HepG2 (cell line): ENCODE data around the gene DOCK4.

Experiments used
- CTCF ChIP-seq: sonication (generic); formaldehyde crosslinking; IDR thresholded peaks from 2 replicates; pipeline ENCODE4 v1.5.0; 2020; ENCODE audit warnings: mild to moderate bottlenecking, missing genetic modification reagents, moderate library complexity
- EZH2 ChIP-seq: conservative IDR thresholded peaks from 2 replicates; pipeline ENCODE4 v1.6.1; 2012; ENCODE audit warnings: mild to moderate bottlenecking, low read depth, low read length, moderate library complexity
- POLR2AphosphoS5 ChIP-seq: IDR thresholded peaks from 2 replicates; pipeline ENCODE4 v1.6.1; 2012; ENCODE audit warnings: low read depth, low read length
- REPIN1 ChIP-seq: sonication (generic); formaldehyde crosslinking; IDR thresholded peaks from 2 replicates; pipeline ENCODE4 v1.8.0; 2022; ENCODE audit warnings: missing genetic modification reagents, low read depth, mild to moderate bottlenecking, borderline replicate concordance
- ZNF747 ChIP-seq: sonication (generic); formaldehyde crosslinking; IDR thresholded peaks from 2 replicates; pipeline ENCODE4 v1.8.1; 2023; ENCODE audit warnings: missing genetic modification reagents, mild to moderate bottlenecking, borderline replicate concordance
- ZNF773 ChIP-seq: sonication (generic); formaldehyde crosslinking; IDR thresholded peaks from 2 replicates; pipeline ENCODE4 v1.4.0; 2020; ENCODE audit warnings: missing genetic modification reagents, borderline replicate concordance
- TF ChIP-seq, protein P1 (sequence below): IDR thresholded peaks from 2 replicates; pipeline ENCODE4 v1.6.1; 2012; ENCODE audit warnings: low read length, improper control_type of control experiment

DNA sequence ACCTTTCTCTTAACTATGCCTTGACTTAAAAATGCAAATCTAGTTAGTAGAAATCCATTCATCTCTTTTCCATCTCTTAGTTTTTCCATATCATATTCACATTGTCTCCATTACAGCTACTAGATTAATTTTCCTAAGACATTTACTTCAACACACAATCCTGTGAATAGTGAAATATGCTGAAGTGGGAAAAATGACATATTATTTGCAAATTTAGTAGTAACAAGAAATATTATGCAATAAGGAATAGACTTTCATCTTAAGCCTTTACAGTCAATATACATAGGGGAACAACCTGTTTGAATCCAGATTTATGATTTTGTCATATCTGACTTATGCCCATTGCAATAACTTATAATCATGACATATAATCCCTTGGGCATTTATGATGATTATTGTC is 366.9 kb downstream of the DOCK4 start:
- no peak for TF ChIP-seq CTCF
- TF ChIP-seq ZNF747 = no peak
- TF ChIP-seq REPIN1 (CRISPR knock-in tag) = no peak
- no peak for TF ChIP-seq EZH2
- TF ChIP-seq ZNF773 = no peak
- no peak for TF ChIP-seq POLR2AphosphoS5
- TF ChIP-seq, protein P1, sequence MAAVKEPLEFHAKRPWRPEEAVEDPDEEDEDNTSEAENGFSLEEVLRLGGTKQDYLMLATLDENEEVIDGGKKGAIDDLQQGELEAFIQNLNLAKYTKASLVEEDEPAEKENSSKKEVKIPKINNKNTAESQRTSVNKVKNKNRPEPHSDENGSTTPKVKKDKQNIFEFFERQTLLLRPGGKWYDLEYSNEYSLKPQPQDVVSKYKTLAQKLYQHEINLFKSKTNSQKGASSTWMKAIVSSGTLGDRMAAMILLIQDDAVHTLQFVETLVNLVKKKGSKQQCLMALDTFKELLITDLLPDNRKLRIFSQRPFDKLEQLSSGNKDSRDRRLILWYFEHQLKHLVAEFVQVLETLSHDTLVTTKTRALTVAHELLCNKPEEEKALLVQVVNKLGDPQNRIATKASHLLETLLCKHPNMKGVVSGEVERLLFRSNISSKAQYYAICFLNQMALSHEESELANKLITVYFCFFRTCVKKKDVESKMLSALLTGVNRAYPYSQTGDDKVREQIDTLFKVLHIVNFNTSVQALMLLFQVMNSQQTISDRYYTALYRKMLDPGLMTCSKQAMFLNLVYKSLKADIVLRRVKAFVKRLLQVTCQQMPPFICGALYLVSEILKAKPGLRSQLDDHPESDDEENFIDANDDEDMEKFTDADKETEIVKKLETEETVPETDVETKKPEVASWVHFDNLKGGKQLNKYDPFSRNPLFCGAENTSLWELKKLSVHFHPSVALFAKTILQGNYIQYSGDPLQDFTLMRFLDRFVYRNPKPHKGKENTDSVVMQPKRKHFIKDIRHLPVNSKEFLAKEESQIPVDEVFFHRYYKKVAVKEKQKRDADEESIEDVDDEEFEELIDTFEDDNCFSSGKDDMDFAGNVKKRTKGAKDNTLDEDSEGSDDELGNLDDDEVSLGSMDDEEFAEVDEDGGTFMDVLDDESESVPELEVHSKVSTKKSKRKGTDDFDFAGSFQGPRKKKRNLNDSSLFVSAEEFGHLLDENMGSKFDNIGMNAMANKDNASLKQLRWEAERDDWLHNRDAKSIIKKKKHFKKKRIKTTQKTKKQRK = no peak
